Astrocyte of the cerebellum (primary cell): ENCODE data around the gene SPSB2.
A peak's percentile ranks its signal among the peaks of the same experiment; 100 is the strongest.

ENCODE experiments used
- DNase-seq: peaks from one replicate; pipeline ENCODE4 v3.0.0-alpha.2; 2011; ENCODE audit warnings: low read depth
- H3K4me3 ChIP-seq: 2 replicates; pipeline ENCODE4 v1.5.1; 2011; ENCODE audit warnings: mild to moderate bottlenecking, low read depth, low read length, moderate library complexity
- CTCF ChIP-seq: IDR thresholded peaks from 2 replicates; pipeline ENCODE4 v1.5.1; 2012; ENCODE audit warnings: low read length, low read depth, moderate library complexity, mild to moderate bottlenecking; ENCODE audit errors: missing control alignments
- in situ Hi-C: cut with HindIII; loops from 2 replicates; pipeline ENCODE4 v1.10.0; 2017; ENCODE audit warnings: low sequenced_read_pairs

The SPSB2 gene

GRCh38 chr12:6830286-6830890 lies 42.7 kb downstream of the SPSB2 start:
- TF ChIP-seq CTCF, result no peak
- no peak for DNase-seq
- H3K4me3 ChIP-seq, result peak overlapping the region; percentile 92
- in situ Hi-C loops, result no loop called here

DNA sequence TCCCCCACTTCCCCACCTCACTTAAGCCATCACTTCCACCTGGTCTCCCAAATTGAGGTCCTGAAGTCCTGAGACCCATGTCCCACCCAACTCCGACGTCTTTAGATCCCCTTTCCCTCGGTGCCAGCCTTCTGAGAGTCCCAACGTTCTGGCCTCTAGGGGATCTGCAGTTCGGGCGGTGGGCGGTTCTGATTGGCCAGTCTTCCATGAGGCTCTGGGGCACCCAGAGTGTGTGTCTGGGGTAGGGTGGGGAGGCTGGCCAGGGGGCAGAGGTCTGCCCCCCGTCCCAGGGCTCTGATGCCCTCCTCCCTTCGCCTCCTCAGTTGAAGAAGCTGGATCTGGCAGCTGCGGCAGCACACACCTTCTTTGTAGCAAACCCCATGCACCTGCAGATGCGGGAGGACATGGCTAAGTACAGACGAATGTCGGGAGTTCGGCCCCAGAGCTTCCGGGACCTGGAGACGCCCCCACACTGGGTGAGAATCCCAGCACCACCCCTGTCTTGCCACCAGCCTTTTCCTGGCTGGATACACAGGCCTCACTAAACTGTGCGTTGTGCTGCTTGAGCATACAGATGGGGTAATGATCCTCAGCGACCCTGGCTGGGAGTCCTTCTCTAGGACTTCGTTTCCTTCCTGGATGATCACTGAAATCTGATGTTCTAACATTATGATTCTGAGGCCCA lies 43.4 kb downstream of the SPSB2 start:
- in situ Hi-C loops, result no loop called here
- DNase-seq, result no peak
- peak overlapping the region; percentile 92 for H3K4me3 ChIP-seq
- TF ChIP-seq CTCF, result peak; percentile 42

GRCh38 chr12:6828781-6829535 lies 44.1 kb downstream of the SPSB2 start:
- in situ Hi-C loops, result no loop called here
- no peak for DNase-seq
- H3K4me3 ChIP-seq, result peak overlapping the region; percentile 92

GRCh38 chr12:6827982-6828780 lies 44.9 kb downstream of the SPSB2 start, which contains the start of gene P3H3:
TSS of gene P3H3 (plus strand) at chr12:6828407. CDS start at chr12:6828441, 34 bp downstream.
- in situ Hi-C loops, result no loop called here

More at GRCh38 chr12:6828781-6829535, 44.1 kb downstream of the SPSB2 start:
- TF ChIP-seq CTCF, result no peak

DNA sequence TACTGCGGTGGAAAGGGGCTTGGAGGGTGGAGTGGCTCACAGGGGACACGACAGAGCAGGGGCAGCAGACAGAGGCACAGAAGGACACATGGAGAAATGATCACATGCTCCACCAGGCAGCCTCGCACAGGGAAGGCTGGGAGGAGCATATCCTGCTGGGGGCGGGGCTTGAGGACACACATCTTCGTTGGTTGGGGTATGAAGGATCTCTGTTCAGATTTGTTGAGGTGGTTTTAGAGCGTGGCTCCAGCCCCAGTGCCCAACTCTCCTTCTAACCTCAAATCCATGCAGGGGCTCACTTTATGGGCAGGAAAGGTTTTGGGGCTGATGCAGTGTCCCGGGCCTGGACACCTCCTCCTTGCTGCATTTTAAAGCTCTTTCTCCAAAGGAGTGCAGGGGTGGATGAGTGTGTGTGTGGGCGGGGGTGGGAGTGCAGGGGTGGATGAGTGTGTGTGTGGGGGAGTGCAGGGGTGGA lies 45.6 kb downstream of the SPSB2 start:
- peak overlapping the region; percentile 92 for H3K4me3 ChIP-seq
- in situ Hi-C loops, result no loop called here
- no peak for TF ChIP-seq CTCF
- DNase-seq, result no peak

More at GRCh38 chr12:6827982-6828780, 44.9 kb downstream of the SPSB2 start, which contains the start of gene P3H3:
- DNase-seq, result no peak
- peak within 1 kb of the TSS; percentile 92 for H3K4me3 ChIP-seq
- TF ChIP-seq CTCF, result no peak

- H3K4me3 ChIP-seq, result no peak overlapping the region
- TF ChIP-seq CTCF, result no peak
- in situ Hi-C loops, result no loop called here
- DNase-seq, result no peak
Measured at GRCh38 chr12:6826734-6827436, 46.2 kb downstream of the SPSB2 start.
